ENCODE data around the gene KIAA2012.

Gene KIAA2012

GRCh38 chr2:202157211-202157990, 84.3 kb downstream of the KIAA2012 start:
- no peak for DNase-seq

DNA sequence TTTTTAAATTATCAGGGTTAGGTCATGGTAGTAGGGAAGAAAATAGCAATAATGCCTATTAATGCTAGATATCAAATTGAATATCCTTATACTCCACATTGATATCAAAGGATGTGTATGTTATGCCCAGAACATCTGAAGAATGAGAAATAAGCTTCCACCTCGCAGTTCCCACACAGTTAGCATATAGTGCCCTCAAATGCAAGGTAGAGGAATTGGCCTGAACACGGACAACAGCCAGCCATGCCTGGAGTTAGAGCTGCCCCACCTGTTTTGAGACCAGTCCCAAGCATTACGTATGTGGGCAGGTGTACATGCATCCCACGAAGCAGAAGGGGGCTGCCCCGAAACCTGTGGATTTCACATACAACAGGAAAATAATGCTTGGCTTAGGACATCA, 85.7 kb downstream of the KIAA2012 start:
- no peak for DNase-seq

DNA sequence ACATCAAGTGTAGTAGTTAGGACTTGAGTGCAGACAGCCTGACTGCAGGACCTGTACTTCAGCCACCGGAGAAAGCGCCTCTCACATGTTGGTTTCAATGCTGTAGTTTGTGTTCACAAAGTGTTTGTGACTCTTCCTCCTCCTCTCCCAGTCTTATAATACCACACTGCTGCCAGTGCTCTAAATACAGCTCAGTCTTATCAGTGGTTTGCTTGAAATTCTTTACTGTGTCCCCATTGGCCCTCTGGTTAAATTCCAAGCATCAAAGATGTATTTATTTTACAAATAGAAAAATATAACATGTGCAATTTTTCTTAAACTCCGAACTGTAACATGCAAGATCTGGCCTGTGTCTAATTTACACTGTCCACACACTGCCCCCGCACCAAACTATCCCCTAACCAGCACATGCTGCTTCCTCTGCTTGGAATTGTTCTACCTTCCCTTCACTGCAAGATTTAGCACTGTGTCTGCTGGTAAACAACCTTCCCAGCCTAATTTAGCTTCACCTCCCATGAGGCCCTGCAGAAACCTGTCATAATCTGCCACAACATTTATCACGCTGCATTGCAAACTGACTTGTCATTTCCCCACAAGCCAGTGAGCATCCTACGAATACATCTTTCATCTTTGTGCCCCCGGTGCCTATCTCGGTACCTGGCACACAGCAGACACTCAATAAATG, 88.2 kb downstream of the KIAA2012 start:
- DNase-seq, result no peak

- no peak for DNase-seq
Measured at GRCh38 chr2:202164411-202164810, 91.4 kb downstream of the KIAA2012 start.

GRCh38 chr2:202165208-202165607, 92.2 kb downstream of the KIAA2012 start:
- DNase-seq, result no peak

DNA sequence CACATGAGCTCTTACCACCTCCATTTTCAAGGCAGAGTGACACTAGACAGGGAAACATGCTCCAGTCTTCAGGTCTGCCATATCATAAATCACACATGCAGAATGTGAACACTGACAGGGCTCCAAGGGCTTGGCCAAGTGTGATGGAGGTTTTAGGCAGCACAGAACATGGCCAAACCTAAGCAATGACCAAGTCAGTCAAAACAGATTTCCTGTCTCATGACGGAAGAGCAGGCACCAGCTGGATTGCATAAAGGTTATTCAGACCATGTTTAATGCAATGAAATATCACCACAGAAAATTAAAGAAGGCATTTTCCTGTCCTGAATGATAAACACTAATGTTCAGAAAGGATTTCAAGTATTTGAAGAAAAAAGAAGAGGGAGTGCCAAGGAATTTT, 92.9 kb downstream of the KIAA2012 start:
- no peak for DNase-seq

DNA sequence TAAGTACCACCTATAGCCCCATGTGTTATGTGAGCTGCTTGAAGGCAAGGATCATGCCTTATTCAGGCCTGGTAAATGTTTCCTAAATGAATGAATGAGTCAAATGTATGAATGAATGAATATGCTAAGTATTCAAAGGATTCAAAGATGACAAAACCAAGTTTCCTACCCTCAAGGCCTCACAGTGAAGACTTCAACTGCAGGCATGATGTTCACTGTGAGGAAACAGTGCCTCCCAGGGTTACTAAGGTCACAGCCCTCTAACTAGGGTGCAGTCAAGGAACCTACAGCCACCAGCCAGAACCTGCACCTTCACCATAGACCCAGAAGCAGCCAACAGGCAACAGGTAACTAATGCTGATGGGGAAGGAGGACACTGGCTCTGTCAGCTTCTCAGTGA, 96.1 kb downstream of the KIAA2012 start:
- DNase-seq, result no peak

DNA sequence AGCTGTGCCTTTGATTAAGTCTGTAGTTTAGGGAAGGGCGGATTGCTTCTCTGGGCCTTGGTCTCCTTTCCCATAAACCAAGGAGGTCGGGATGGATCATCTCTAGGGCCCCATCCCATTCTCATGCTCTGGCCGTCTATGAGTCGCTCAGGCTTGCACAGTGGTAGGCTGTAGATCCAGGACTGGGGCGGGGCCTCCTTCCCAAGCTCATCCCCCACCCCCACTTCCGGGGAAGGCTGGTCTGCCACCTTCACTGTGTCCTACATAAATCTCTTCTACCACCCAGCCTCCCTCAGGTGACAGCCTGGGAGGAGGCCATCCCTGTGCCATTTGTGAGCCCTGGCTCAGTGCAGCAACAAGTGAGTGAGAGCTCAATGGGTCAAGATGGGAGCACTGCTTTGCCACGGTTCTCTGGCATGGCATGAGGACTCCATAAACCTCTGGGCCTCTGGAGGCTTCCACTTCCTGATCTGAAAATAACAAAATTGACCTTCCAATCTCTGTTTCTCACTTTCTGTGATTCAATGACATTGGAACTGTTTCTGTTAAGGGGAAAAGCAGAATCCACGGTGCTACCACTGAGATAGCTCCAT, 96.9 kb downstream of the KIAA2012 start:
- no peak for DNase-seq

DNA sequence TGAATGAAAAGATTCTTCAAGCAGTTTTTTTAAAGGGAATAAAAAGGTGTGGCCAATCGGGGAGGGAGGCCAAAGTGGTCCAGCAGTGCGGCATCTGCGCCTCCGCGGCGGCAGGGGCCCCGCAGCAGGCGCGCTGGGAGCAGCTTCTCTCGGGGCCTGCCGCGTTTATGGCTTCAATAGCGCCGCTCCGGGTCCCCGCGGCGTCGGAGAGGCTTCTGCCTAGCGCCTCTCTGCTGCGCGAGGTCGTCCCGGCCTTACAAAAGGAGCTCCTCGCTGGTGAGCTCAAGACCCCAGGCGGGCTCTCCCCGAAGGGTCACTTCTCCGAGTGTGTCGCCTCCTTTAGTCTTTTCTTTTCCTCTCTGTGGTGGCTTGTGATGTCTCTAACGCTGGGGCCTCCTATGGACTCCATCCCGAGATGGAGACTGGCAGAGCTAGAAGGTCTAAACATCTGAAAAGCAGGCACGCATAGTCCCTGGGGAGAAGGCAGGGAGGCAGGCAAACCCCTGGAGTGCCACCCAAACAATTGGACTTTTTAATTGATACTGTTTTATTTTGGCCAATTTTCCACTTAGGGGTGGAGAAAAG, 98.3 kb downstream of the KIAA2012 start:
- DNase-seq, result no peak

DNA sequence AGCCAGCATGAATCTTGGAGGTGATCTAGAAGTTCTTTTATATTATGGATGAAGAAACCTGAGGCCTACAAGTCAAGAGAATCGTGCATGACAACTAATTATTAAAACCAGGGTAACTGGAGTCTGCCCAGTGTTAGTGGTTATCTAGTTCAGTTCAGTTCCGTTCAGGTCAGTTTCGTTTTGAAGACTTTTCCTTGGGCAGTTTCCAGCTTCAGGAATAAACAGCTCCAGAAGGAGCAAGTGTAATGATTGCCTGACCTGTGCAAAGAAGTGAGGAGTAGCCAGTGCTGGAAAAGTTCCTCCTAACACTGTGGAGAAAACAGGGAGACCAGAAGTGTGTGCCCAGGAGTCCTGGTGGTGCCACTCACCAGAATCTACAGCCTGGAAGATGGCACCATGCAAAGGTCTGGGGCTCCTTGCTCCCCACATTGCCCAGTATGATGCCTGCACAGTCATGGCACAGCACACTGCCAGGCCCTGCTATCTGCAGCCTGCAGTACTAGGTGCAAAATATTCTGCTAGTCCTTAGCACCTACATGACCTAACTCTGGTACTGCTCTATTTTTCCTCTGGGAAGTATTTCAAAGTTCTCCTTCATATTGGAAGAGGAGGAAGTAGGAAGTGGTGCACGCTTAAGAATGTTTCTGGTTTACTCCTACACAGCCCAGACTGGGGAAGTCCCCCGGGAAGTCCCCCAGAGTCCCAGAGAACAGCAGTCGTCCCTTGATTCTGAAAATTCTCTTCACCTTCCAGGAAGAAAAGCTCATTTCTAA, 99.6 kb downstream of the KIAA2012 start:
- DNase-seq, result no peak

DNA sequence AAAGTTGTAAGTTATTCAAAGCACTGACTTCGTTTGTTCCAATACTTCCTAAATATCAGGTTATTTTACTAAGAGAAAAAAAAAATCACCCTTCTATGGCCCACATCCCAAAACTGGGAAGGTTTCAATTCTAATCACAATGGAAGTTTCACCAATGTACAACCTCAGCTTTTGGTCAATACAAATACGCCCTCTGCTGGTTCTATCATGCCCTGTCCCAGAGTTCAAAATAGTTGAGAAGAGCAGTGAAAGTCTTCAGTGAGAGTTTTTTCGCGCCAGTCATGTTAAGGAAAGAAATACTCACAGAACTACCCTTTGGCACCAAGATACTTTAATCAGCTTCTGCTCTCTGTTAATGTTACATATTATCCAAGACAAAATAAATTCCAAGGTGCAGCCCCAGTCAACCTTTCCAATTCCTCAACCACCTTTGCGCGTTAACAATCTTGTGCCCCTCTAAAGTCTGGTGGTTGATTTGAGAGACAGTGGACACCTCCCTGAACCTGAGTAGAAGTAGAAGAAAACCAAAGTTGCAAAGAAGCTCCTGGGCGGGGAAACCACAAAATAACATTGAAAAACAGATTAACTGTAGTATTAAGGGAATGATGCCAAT, 105.4 kb downstream of the KIAA2012 start:
- DNase-seq, result peak; percentile 33

GRCh38 chr2:202184557-202184956, 111.5 kb downstream of the KIAA2012 start:
- DNase-seq, result no peak

GRCh38 chr2:202185156-202185555, 112.1 kb downstream of the KIAA2012 start:
- no peak for DNase-seq

DNA sequence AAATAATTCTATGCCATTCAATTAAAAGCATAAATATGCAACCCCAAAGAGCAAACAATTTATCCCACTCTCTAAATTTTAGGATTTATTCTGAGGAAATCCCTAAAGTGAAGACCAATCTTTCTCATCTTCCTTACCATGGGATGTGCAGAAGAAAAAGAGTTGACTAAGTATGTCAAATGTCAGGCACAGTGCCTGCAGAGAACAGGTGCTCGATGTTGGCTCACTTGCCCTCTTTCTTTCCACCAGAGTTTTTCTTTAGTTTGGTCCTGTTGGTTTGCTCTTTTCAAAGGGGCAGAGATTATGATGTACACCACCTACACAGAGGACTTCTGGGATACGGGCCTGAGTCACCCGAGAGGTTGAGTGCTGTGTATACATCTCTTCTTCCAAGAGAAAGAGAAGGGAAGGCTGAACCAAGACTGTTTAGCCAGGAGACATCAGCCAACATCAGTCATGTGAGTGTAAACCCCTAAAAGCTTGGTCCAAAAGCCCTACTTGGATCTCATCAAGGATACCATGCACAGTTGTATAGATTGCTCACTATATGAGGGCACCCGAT, 113.7 kb downstream of the KIAA2012 start:
- DNase-seq, result no peak

GRCh38 chr2:202187570-202187969, 114.5 kb downstream of the KIAA2012 start:
- DNase-seq, result no peak

DNA sequence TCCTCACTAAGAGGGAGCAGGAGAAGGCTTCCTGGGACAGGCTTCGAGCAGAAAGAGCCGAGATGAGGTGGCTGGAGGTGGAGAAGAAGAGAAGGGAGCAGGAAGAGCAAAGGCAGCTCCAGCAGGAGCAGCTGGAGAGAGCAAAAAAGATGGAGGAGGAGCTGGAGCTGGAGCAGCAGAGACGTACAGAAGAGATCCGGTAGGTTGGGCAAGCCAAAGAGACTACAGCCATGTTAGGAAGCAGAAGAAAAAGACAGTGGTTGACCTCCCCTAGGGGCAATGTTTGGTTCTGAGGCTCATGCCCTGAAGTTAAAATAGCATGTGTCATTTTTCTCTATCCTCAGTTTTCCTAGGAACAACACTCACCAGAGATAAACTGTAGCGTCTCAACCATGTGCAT, 120.2 kb downstream of the KIAA2012 start:
- DNase-seq, result no peak

DNA sequence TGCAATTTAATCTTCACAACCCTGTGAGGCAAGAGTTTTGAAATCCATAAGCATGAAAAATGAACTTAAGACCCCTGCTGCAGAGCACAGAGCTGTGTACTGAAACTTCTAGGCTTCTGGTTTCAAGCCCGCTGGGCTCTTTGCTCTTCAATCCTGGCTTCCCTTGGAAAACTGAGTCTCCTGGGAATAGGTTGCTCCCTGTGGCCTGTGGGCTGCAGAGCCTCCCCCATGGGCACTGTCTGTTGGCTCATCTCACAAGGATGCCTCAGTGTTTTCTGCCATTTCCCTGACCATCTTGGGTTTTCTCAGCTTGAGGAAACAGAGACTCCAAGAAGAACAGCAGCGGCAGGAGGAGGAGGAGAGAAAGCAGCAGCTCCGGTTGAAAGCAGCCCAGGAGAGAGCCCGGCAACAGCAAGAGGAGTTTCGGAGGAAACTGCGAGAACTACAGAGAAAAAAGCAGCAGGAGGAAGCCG, 120.9 kb downstream of the KIAA2012 start:
- no peak for DNase-seq

DNA sequence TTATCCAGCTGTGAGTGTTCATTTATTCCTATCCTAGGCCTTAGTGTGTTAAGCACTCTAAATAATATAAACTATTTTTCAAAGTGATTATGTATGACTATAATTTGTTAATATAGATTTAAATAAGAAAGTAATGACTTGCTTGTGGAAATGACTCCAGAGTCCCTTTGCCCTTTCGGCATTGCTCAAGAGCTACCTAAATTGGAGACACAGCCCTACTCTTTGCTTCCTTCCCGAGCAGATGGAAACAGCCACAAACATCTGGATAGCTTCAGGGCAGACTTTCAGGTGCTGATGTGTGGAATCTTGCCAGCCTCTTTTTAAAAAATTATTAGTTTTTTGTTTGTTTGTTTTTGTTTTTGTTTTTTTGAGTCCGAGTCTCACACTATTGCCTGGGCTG, 121.4 kb downstream of the KIAA2012 start:
- DNase-seq, result no peak

DNA sequence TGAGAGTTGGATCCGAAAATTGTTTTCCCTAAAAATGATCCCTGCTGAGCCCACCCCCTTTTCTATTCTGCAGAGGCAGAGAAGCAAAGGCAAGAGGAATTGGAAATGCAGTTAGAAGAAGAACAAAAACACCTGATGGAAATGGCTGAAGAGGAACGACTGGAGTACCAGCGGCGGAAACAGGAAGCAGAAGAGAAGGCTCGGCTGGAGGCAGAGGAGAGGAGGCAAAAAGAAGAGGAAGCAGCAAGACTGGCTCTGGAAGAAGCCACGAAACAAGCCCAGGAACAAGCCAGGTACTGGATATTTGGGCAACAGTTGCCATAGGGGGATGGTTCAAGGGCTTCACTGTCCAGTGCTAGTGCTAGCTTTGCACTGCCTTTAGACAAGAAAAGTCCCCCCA, 123.7 kb downstream of the KIAA2012 start:
- DNase-seq, result no peak

GRCh38 chr2:202201220-202202160, 128.4 kb downstream of the KIAA2012 start:
- no peak for DNase-seq

GRCh38 chr2:202203348-202203747, 130.3 kb downstream of the KIAA2012 start:
- DNase-seq, result no peak
